ENCODE results near the gene HMOX1. TPM values are rescaled to one million over a fixed set of nuclear protein-coding genes. Genes with fewer than 3 reads are reported as not detected.

Gene HMOX1
- total RNA-seq, 4 donors from 2014 or later = 0.51 to 13.8 (median 8.5) TPM

DNA sequence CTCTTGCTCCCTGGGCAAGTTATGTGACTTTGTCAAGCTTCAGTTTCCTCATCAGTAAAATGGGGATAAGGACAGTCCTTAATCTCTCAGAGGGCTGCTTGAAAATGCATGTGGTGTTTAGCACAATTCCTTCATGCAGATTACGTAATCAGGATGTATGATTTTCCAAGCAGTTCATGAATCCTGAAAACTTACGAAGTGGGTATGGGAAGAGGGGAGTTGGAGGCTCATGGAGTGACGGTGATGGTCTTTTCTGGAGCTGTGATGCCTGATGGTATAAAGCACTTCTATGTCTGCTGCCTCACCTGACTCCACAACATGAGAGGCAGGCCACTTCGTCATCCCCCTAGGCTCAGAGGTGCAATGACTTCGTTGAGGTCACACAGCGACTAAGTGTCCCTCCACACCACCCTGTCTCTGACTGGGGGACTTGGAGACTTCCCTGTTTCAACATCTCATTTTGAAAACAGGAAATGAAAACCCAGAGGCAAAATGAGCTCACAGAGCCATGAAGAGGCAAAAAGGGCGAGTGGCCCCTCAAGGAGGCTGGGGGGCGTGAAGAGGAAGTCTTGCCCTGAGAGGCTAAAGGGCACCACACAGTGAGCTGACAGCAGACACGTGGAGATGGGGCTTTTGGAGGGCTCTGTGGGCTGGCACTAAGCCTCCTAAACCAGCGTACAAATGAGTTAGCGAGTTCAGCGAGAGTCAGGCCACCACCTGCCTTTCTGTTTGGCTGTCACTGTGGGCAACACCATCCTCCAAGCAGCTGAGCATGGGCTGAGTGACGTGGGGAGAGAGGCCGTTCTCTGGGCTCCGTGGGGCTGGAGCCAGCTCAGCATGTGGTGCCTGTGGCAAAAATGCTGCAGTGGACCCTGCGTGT is 29.1 kb downstream of the HMOX1 start:
- TF ChIP-seq, protein P1, sequence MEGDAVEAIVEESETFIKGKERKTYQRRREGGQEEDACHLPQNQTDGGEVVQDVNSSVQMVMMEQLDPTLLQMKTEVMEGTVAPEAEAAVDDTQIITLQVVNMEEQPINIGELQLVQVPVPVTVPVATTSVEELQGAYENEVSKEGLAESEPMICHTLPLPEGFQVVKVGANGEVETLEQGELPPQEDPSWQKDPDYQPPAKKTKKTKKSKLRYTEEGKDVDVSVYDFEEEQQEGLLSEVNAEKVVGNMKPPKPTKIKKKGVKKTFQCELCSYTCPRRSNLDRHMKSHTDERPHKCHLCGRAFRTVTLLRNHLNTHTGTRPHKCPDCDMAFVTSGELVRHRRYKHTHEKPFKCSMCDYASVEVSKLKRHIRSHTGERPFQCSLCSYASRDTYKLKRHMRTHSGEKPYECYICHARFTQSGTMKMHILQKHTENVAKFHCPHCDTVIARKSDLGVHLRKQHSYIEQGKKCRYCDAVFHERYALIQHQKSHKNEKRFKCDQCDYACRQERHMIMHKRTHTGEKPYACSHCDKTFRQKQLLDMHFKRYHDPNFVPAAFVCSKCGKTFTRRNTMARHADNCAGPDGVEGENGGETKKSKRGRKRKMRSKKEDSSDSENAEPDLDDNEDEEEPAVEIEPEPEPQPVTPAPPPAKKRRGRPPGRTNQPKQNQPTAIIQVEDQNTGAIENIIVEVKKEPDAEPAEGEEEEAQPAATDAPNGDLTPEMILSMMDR (IDR thresholded peaks at IDR 0.05) = no peak
- TF ChIP-seq POLR2A (IDR thresholded peaks at IDR 0.05) = no peak
- Histone ChIP-seq H3K9me3 (no peaks in the 10 kb centered on the region), H3K27me3 (no peaks in the 10 kb centered on the region), H3K4me1 (no peaks in the 10 kb centered on the region), H3K36me3 (no peaks in the 10 kb centered on the region), H3K27ac (no peak overlapping the region), H3K4me3 (no peak overlapping the region)
- intact Hi-C loops (cut with DNase I; ENCODE audit: low total_unique reads) = no loop called here
- no peak for DNase-seq

DNA sequence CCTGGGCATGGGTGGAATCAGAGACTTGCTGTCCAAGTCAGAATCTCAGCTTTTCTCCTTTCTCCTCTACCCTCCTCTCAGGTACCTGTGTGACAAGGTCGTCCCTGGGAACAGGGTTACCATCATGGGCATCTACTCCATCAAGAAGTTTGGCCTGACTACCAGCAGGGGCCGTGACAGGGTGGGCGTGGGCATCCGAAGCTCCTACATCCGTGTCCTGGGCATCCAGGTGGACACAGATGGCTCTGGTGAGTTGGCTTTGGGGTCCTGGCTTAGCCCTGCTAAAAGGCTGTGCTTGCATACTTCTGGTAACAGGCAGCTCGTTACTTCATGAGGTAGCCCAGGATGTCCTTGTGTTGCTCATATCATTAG is 29.8 kb downstream of the HMOX1 start:
- Histone ChIP-seq H3K4me1 (no peaks in the 10 kb centered on the region), H3K9me3 (no peaks in the 10 kb centered on the region), H3K4me3 (no peak overlapping the region), H3K27ac (no peak overlapping the region), H3K27me3 (no peaks in the 10 kb centered on the region), H3K36me3 (no peaks in the 10 kb centered on the region)
- DNase-seq = no peak
- TF ChIP-seq, protein P1 (IDR thresholded peaks at IDR 0.05) = no peak
- TF ChIP-seq POLR2A (IDR thresholded peaks at IDR 0.05) = no peak
- intact Hi-C loops (cut with DNase I; ENCODE audit: low total_unique reads) = no loop called here

DNA sequence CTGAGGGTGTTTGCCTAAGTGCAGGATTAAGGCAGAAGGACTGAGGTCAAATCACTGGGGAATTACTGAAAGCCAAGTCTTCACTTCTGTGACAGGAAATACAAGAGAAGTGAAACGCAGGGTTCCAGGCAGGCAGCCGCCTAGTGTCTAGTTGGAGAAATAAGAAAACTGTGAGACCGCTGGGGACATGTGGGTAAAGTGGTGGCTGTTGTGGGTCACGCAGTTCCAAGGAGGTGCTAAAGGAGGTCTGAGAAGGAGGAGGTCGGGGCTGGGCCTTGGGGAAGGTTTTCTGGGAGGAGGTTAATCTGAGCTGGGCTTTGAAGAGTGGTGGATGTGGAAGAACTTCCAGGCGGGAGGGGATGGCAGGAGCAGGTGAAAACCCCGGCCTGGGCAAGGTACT is 30.2 kb downstream of the HMOX1 start:
- no peak overlapping the region for H3K4me3 ChIP-seq
- H3K4me1 ChIP-seq = no peaks in the 10 kb centered on the region
- TF ChIP-seq, protein P1 (IDR thresholded peaks at IDR 0.05) = no peak
- intact Hi-C loops (cut with DNase I; ENCODE audit: low total_unique reads) = no loop called here
- no peaks in the 10 kb centered on the region for H3K36me3 ChIP-seq
- no peak overlapping the region for H3K27ac ChIP-seq
- no peak for DNase-seq
- no peaks in the 10 kb centered on the region for H3K27me3 ChIP-seq
- no peaks in the 10 kb centered on the region for H3K9me3 ChIP-seq

DNA sequence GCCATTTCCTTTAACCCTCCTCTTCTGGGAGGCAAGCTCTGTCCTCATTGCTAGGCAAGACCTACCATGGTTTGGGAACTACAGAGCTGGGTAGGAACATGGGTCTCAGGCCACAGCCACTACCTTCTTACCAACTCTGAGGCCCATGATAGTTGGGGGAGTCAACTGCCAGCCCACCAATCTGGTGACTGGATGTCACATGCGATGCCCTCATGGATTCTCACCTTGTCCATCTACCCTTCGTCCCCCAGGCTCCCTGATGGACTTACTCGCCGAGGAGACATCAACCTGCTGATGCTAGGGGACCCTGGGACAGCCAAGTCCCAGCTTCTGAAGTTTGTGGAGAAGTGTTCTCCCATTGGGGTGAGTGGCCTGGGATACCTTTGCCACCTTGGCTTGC is 32.7 kb downstream of the HMOX1 start:
- DNase-seq = no peak
- intact Hi-C loops (cut with DNase I; ENCODE audit: low total_unique reads) = no loop called here
- TF ChIP-seq, protein P1 (IDR thresholded peaks at IDR 0.05) = no peak
- no peak for TF ChIP-seq POLR2A (IDR thresholded peaks at IDR 0.05)
- Histone ChIP-seq H3K9me3 (no peaks in the 10 kb centered on the region), H3K27ac (no peak overlapping the region), H3K27me3 (no peaks in the 10 kb centered on the region), H3K4me1 (no peaks in the 10 kb centered on the region), H3K4me3 (no peak overlapping the region), H3K36me3 (no peaks in the 10 kb centered on the region)

DNA sequence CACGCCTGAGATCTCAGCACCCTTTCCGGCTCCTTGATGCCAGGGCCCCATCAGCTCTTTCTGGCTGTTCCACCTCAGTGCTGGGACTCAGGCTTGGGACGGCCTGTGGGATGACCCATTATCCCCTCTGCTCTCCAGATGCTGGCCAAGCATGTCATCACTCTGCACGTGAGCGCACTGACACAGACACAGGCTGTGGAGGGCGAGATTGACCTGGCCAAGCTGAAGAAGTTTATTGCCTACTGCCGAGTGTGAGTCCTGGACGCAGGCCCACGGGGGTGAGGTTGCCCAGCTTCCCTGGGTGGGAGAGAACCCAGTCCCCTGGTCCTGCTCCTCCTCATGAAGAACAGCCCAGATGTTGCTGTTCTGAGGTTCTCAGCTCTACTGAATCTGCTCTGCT is 36.7 kb downstream of the HMOX1 start:
- intact Hi-C loops (cut with DNase I; ENCODE audit: low total_unique reads) = no loop called here
- H3K9me3 ChIP-seq = no peaks in the 10 kb centered on the region
- no peaks in the 10 kb centered on the region for H3K4me1 ChIP-seq

More for the DNA sequence above, 36.7 kb downstream of the HMOX1 start:
- Histone ChIP-seq H3K36me3 (no peaks in the 10 kb centered on the region), H3K4me3 (no peak overlapping the region), H3K27ac (no peak overlapping the region), H3K27me3 (no peaks in the 10 kb centered on the region)
- TF ChIP-seq POLR2A (IDR thresholded peaks at IDR 0.05) = no peak
- TF ChIP-seq, protein P1 (IDR thresholded peaks at IDR 0.05) = no peak
- DNase-seq = no peak

All from uterus (tissue), 4 donors.